Measurements from ENCODE around the gene EEIG2.
A peak's percentile ranks its signal among the peaks of the same experiment; 100 is the strongest.

Gene EEIG2

DNA sequence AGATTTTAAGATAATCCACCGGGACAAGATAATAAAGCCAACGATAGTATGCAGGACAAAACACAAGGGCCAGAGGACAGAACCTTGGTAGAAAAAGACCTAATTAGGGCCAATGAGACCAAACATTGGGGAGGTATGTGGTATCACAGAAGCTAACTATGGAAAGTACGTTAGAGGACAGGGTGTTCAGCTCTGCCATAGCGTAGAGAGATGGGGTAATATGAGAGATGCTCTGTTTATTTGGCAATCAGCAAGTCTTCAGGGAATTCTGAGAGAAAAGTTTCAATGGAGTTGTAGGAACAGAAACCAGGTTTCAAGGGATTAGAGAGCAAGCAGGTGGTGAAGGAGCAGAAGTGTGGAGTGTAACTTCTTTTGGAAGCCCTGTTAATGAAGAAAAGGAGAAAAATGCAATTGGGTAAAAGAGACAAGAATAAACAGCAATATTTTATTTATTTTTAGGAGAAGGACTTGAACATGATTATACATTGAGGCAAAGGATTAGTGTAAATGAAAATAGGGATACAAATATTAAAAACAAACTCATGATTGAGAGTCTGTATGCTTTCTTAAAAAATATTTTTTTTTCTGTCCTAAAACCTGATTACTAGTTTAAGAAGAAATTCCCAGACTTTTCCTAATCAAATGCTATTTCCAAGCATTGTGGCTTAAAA lies 24.0 kb downstream of the EEIG2 start:
- DNase-seq (ENCODE audit: low spot score) = no peak

DNA sequence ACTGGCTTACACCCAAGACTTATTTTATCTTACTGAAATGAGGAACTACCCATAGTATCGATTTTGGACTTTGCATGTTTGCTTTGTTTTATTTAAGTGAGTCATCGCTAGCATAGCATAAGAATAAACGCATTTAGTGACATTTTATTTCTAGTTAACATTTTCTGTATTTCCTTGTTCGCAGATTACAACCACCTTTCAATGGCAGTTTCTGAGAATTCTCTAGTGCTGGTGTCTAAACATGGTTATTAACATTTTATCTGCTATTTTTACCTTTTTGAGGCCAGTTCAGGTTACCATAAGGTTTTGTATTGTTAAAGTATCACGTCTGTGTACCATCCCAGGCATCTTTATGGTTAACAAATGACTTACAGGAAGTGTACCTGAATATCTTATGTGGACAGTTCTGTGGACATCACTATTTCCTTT lies 24.5 kb downstream of the EEIG2 start:
- no peak for DNase-seq (ENCODE audit: low spot score)

DNA sequence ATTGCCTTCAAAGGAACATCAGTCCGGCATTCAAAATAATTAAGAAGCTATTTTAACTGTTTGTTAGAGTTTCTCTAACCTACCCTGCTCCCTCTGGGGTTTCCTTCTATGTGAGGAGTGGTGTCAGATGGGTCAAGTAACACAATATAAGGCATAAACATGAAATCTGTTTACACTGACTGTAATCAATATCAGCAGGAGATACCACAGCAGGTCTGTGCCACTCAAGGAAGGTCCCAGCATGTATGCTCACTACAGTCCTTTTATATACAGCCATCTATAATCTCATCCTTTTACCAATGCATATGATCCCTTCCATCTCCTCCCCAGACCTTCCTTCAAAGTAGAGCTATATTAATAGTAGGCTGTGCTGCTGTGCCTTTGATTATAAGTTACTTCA lies 25.4 kb downstream of the EEIG2 start:
- no peak for DNase-seq (ENCODE audit: low spot score)

DNA sequence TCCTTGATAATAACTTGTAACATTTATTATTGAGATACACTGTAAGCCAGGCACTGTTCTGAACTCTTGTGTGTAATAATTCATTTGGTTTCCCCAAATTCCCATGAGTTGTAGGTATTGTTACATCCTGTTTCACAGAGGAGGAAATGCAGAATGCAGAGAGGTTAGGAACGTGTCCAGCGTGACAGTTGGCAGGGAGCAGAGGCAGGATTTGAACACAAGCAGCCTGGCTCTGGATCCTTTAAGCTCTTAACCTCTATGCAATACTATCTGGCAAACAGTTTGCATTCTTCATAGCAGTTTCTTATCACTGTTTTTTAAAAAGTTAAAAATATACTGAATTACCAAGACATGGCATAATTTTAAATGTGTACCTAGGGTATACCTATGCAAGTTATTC lies 30.5 kb downstream of the EEIG2 start:
- no peak for DNase-seq (ENCODE audit: low spot score)

DNA sequence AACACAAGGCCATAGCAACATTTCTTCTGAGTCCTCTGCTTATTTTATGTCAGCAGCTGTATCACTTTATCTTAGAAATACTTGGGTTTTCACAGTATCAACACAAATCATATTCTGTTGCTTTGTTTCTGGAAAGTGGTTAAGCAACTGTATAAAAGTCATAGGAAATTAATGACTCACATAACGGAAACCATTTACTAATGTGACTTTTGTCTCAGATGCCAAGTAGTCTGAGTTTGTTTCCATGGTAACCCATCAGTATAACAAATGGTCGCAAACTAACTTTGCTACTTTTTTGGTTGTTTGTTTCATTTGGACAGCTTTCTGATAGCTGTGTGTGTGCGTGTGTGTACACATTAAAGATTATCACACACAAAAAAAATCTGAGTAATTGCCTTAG lies 31.1 kb downstream of the EEIG2 start:
- no peak for DNase-seq (ENCODE audit: low spot score)

DNA sequence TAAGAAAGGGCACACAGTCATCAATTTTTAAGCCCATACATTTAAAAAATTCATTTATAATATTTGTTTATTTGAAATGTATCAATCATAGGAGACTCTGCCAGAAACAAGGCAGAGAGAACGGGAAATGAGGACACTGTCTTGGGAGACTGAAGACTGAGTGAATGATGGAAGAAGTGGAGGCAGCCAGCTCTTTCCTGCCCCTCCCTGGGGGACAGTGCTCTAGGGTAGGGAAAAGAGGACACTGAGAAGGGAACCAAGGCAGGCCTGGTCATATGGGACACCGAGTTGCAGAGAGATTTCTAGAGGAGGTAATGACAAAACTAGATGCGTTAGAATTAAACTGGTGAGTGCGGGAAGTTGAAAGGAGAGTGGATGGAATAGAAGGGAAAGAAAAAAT lies 31.6 kb downstream of the EEIG2 start:
- DNase-seq (ENCODE audit: low spot score) = no peak

DNA sequence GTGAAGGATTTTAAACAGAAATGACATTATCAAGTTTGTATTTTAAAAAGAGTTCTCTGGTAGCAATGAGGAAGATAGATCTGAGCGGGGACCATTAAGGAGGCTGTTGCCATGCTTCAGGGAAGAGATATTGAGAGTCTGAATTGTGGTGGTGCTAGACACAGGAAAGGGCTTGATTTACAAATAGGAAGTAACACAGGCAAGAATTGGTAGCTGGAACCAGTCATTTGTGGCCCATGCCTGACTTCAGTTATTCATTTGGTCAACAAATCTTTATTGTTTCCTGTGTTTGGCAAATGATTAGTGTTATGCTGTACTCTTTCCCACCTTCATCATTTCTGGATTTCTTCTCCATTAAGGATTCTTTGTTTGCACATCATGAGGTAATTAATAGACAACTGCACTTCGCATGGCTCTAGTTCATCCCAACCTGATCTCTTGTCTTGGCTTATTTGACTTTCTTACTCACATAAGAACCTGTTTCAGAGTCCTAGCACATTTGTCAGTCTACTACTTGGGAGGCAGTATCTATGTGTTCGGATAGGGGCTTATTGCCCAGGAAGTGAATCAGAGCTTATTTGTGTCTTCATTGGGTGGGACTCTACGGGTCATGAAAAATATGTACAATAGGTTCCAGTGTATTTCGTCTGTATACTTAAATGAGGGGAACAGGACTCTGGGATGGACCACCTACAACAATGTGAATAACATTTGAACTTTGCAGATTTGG lies 32.3 kb downstream of the EEIG2 start:
- DNase-seq (ENCODE audit: low spot score) = no peak

DNA sequence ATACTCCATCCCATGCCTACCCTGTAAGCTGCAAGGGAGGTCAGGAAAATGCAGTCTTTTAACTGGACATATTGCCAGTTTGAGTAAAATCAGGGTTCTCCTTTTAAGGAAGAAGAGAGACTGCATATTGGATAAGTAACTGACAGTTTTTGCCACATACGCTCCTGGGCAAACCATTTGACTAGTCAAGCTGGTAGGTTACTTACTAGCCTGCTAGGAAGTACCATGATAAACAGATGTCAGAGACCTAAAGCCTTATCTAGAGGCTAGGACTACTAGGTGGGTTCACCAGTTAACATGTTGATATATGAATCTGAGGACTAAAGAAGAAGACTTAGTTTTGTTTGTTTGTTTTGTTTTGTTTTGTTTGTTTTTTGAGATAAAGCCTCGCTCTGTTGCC lies 33.5 kb downstream of the EEIG2 start:
- no peak for DNase-seq (ENCODE audit: low spot score)

DNA sequence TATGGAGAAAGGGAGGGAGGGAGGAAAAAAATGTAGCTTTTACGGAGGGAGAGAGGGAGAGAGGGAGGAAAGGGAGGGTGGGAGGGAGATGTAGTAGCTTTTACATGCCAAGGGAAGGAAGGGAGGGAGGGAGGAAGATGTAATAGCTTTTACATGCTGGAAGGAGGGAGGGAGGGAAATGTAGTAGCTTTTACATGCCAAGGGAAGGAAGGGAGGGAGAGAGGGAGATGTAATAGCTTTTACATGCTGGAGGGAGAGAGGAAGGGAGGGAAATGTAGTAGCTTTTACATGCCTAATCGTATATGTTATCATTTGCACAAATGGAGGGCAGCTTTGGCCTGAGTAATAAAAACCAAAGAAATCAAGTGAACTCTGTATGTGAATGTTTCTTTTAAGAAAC lies 35.6 kb downstream of the EEIG2 start:
- peak; percentile 11 for DNase-seq (ENCODE audit: low spot score)

DNA sequence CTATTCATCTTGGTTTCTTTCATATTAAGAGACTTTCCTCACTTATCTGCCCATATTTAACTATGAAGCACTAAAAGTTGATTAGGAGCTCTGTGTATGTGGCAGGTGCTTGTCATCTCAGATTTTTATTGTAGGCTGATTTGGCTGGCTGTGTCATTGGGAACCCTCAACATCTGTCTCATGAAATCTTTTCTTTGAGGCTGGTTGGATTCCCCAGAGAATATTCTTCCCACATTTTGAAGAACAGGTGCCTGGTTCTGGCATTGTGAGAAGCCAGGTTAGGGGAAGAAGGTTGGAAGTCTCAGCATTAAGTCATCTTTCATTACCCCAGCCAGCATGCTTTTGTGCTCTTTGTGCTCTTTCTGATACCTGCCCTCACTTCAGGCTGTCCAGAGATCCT lies 37.1 kb downstream of the EEIG2 start:
- DNase-seq (ENCODE audit: low spot score) = peak; percentile 75

DNA sequence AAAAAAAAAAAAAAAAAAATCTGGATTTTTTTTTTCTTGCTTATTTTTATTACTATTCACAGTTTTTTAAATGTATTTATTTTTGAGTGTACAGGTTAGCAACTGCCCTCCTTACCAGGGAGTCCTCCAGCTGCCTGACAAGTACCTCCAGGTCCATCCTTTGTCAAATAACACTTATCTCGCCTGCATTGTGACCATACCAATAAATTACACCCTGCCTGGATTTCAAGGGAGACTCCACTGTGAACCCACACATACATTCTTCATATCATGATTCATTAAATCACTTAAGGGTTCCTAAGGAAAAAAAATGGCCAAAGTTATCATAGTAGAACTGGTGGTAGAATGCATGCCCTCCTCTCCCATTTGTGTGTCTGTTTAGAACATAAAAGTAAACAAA lies 38.4 kb downstream of the EEIG2 start:
- no peak for DNase-seq (ENCODE audit: low spot score)

DNA sequence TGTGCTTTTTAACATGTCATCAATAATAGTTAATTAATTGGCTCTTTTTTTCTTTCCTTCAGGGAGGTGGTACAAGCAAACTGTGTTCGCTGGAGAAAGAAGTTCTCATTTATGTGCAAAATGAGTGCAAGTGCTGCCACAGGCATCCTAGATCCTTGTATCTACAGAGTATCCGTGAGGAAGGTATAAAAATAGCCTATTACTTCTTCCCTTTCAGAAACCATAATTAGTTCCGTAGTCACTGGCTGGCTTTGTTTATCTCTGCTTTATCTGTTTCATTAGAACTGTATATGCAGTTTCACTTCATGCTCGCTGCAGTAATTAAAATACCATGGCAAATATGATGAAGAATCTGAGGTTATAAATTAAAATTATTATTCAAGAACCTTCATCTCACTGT lies 40.6 kb downstream of the EEIG2 start:
- no peak for DNase-seq (ENCODE audit: low spot score)

DNA sequence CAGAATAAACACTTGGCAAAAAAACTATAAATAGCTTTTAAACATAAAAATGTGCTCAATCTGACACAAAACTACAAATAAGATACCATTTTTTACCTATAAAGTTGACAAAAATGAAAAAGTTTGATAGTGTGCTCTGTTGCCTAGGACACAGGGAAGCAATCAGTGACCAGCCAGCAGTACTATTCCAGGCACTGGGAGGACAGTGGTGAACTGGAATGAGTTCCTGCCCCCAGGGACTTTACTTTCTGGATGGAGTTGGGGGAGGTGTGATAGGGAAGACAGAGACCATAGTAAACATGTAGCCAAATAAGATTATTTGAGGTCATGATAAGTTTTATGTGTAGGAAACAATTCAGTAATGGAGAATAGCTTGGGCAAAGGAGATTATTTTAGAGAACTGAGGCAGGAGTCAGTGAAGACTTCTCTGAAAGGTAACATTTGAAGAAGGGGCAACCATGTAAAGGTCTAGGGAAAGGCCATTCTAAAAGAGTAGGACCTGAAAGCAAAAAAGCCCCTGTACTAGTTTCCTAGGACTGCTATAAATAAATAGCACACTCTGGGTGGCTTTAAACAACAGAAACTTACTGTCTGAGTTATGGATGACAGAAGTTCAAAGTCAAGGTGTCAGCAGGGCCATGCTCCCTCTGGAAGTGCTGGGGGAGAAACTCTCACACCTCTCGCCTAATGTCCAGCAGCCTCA lies 42.0 kb downstream of the EEIG2 start:
- DNase-seq (ENCODE audit: low spot score) = no peak

DNA sequence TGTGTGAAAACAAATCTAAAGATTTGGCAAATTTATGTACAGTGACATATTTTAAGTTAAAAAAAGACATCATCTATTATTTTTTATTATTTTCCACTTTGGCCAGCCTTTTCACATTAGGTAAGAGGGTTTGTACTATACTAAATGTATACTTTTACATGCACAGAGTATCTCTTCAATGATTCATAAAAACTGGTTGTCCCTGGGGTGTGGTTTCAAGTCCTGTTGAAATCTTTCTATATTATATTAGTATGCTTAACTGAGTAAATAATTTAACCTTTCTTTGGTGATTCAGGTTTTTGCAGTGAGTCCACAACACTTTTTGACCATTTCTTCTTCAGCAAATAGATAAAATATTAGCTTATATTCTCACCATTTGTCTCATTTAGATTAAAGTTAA lies 45.7 kb downstream of the EEIG2 start:
- DNase-seq (ENCODE audit: low spot score) = no peak

DNA sequence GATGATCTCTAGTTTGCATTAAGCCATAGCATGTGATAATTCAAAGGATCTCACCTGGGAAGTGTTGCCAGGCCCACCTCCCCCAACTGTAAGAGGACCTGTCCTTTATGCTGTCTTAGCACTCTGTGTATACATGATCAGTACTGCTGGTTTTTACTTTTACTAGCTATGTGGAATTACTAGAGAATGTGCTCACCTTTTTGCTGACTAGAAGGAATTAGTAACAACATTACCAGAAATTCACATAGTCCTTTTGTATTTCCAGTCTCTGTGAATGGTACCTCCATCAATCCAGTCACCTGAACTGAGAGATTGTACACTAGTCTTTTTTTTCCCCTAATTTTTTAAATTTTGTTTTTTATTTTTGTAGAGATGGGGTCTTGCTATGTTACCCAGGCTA lies 46.6 kb downstream of the EEIG2 start:
- no peak for DNase-seq (ENCODE audit: low spot score)

DNA sequence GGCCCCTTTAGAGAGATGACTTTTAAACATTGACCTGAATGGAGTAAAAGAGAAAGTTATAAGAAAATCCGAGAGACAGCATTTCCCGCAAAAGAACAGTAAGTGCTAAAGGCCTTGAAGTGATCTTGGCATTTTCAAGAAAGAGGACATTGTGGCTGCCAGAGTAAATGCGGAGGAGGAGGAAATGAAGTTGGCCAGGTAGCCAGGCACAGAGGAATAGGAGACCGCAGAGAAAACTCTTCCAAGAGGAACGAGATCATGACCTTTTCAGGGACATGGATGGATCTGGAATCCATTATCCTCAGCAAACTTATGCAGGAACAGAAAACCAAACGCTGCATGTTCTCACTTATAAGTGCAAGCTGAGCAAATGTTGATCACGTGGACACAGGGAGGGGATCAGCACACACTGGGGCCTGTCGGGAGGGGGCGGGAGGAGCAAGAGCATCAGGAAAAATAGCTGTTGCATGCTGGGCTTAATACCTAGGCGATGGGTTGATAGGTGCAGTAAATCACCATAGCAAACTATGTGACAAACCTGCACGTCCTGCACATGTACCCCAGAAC lies 49.7 kb downstream of the EEIG2 start:
- no peak for DNase-seq (ENCODE audit: low spot score)

Data from SK-N-DZ (cell line).